NCI-H128 (cell line): ENCODE results near the gene GRK3.
"Not testable (repeated sequence)": the region's sequence is repeated elsewhere in the genome, so short reads cannot be mapped to it uniquely, and the experiment has no call there.

Experiments used
- DNase-seq: peaks from one replicate; lab custom pipeline; 2025; ENCODE audit not compliant: unreplicated experiment; lab: John Stamatoyannopoulos, UW

Gene GRK3

GRCh38 chr22:25548866-25549464 lies 15.5 kb upstream of the GRK3 start:
- no peak for DNase-seq

- DNase-seq: no peak
These were observed 13.1 kb upstream of the GRK3 start for GRCh38 chr22:25551396-25551795.

DNA sequence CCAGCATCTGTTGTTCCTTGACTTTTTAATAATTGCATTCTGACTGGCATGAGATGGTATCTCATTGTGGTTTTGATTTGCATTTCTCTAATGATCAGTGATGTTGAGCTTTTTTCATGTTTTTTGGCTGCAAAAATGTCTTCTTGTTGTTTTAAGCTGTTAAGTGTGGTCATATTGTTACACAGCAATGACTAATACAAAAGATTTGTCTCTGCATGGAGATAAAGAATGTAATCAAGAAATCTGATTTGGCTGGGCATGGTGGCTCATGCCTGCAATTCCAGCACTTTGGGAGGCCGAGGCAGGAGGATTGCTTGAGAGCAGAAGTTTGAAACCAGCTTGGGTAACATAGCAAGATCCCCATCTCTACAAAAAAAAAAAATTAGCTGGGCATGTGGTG lies 12.1 kb upstream of the GRK3 start:
- not testable (repeated sequence) for DNase-seq

GRCh38 chr22:25553131-25553530 lies 11.3 kb upstream of the GRK3 start:
- DNase-seq: no peak

- DNase-seq: no peak
These were observed 10.2 kb upstream of the GRK3 start for GRCh38 chr22:25554238-25554671.

DNA sequence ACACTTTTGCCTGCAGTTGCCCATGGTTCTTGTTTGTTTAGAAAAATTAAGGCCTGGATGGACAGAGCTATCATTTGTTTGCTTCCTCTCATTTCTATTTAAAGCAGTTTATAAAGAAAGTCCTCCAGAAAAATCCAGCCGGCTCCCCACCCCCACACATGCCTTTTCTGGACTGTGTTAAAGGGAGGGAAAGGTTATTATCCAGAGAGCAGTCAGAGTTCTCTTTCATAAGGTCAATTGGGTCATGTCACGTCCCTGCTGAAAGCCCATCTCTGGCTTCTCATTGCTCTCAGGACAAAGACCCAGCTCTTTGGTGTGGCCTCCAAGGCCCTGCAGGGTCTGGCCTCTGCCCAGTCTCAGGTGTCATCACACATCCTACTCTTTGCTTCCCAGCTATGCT lies 9.8 kb upstream of the GRK3 start:
- no peak for DNase-seq

DNA sequence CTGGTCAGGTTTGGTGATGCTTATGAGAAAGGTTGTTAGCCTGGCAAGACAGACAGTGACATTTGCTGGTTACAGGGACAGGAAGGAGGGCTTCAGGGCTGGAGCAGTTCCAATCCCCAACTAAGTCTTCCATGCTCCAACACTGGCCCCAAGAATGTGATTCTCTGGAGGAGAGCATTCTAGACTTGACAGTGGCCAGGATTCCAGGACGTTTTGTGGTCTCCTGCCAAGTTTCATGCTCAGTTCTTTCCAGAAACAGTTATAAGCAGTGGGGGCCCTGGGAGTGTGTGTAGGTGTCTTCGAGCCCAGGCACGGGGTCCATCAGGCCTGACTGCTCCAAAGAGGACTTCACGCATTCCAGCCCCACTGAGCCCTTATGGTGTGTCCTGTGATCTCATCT lies 8.9 kb upstream of the GRK3 start:
- DNase-seq: no peak

DNA sequence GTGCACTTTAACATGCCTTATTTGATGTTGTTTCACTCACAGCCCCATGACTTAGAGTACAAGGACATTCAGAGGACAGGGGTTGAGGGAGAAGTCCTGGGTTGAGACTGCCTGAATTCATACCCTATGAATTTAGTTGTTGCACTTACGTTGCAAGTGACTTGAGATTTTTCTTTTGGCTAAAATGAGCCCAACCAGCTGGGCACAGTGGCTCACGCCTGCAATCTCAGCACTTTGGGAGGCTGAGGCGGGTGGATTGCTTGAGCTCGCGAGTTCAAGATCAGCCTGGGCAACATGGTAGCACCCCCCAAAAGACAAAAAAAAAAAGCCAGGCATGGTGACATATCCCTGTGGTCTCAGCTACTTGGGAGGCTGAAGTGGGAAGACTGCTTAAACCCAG lies 7.3 kb upstream of the GRK3 start:
- DNase-seq: no peak

DNA sequence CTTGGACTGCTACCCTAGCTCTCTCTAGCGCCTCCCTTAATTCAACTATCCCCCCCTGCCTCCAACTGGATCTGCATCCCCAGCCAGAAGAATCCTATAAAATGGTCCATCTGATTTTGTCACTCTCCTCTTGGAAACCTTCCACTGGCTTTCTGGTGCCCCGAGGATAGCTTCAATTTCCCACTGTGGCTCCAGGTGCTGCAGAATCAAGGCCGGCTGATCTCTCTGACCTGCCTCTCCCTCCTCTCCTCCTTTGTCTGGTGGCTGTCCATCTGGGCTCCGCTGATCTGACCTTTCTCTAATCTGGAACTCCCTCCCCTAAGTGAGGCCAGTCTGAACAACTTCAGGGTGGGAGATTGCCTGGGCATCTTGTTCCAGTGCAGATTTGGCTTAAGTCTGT lies 6.1 kb upstream of the GRK3 start:
- DNase-seq: no peak

GRCh38 chr22:25559910-25560309 lies 4.6 kb upstream of the GRK3 start:
- not testable (repeated sequence) for DNase-seq

- DNase-seq: not testable (repeated sequence)
These were observed 3.3 kb upstream of the GRK3 start for GRCh38 chr22:25561182-25561581.

- DNase-seq: not testable (repeated sequence)
These were observed 2.5 kb upstream of the GRK3 start for GRCh38 chr22:25561927-25562326.

DNA sequence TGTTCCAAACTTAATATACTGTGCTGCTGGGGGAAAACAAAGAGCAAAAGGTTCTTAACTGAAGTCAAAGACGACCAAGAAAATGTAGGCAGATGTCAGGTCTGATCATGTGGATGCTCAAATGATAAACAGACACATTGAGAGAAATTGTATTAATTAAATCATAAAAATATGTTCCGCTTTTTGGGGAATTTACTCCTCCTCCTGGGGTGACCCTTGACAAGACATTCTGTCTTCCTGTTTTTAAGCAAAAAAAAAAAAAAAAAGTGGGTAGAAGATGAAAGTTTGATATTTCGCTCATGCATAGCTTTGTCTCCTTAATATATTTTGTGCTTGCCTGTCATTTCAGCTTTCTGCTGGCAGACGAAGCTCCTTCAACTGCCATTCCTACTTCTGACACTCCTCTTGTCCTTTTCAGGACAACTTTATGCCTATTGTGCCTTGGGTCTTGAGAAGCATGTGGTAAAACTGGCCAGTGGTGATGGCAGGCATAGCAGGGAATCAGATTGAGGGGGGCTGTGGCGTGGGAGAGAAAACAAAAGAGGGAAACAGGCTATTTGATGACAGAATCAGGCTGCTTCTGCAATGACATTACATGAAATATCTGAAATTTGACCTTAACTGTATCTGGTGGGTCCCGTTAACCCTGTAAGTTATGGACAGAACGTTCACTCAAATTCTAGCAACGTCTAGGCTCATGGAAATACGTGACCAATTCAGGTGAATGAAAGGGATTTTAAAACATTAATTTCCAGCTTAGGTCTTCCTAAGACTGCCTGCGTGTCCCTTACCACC lies 1.3 kb upstream of the GRK3 start:
- not testable (repeated sequence) for DNase-seq

- DNase-seq: no peak
These were observed 635 bp upstream of the GRK3 start for GRCh38 chr22:25563761-25564319.

DNA sequence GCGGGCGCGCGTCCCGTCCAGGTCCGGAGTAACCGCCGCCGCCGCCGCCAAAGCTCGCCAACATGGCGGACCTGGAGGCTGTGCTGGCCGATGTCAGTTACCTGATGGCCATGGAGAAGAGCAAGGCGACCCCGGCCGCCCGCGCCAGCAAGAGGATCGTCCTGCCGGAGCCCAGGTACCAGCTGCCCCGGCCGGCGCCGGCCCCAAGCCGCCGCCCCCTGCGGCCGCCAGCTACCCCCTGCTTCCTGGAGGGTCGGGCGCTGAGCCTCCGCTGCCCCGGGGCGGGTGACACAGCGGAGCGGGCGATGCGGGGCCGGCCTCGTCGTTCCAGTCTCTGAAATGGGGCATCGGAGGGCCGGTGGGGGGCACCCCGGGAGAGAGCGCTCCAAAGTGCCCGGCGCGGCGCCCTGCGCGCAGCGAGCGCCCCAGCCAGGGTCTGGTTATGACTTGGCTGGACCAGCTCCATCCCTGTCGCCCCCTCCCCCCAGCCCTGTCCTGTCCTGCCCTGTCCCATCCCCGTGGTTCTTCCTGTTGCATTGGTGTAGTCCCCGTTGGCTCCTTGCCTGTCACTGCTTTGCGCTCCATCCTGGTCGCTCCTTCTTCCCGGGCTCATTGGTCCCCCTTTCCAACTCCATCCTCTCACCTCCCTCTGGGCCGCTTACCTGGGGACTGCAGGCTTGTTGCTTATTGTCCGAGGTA lies 653 bp downstream of the GRK3 start:
- DNase-seq: no peak

GRCh38 chr22:25566186-25566897 lies 1.9 kb downstream of the GRK3 start:
- DNase-seq: no peak

DNA sequence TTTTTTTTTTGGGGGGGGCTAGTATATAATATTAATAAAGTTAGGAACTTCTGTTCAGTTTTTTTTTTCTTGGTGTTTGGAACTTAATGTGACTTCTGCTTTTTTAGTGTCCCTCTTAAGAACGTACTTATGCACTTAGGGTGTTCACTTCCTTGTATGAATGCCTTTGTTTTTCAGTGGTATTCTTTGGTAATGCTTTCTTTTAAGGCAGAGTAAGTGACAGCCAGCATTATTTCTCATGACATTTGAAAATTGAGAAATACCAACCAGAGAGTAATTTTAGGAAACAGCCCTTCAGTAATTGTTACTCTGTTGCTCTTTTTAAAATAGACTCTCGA lies 2.4 kb downstream of the GRK3 start:
- no peak for DNase-seq

- DNase-seq: no peak
These were observed 2.8 kb downstream of the GRK3 start for GRCh38 chr22:25567251-25567675.

- DNase-seq: not testable (repeated sequence)
These were observed 3.6 kb downstream of the GRK3 start for GRCh38 chr22:25568066-25568465.

DNA sequence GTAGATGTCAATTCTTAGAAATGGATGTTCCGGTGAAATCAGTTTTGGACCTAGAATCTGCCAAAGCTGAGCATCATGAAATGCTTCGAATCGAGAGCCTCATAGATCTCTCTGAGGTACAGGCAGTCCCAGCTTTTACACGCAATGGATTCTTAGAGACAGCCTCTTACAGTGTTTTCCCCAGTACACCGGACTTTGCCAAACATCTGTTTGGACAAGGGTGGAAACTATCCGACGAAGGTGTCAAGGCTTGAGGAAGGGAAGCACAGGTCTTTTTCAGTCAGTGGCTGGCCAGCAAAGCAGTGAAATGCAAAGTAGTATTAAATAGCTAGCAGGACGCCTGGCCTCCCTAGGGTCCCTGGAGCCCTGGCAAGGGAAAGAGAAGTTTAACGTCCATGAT lies 4.9 kb downstream of the GRK3 start:
- no peak for DNase-seq

GRCh38 chr22:25569983-25570382 lies 5.5 kb downstream of the GRK3 start:
- DNase-seq: no peak
